K562 (cell line): Measurements from ENCODE around the gene HOGA1. TPM values are rescaled to one million over a fixed set of nuclear protein-coding genes. Genes with fewer than 3 reads are reported as not detected.
A peak's percentile ranks its signal among the peaks of the same experiment; 100 is the strongest.

Experiments
- GTF2A2 ChIP-seq: IDR thresholded peaks from 2 replicates; pipeline ENCODE4 v1.6.1; 2016; ENCODE audit warnings: mild to moderate bottlenecking, missing genetic modification characterization, missing compliant biosample characterization
- HDAC1 ChIP-seq, 2 experiments: fragments of 450-650 bp; IDR thresholded peaks; 2 replicates each; pipeline ENCODE4 v1.6.1; 2016 to 2017; ENCODE audit warnings: inconsistent platforms in 1 of 2, mild to moderate bottlenecking in 1 of 2, moderate library complexity in 1 of 2
- MAFG ChIP-seq: fragments of 450-650 bp; conservative IDR thresholded peaks from 2 replicates; pipeline ENCODE4 v1.6.1; 2016; ENCODE audit warnings: missing genetic modification characterization, missing compliant biosample characterization
- MCM5 ChIP-seq: fragments of 450-650 bp; IDR thresholded peaks from 2 replicates; pipeline ENCODE4 v1.6.1; 2016; ENCODE audit warnings: low read depth
- SMAD4 ChIP-seq: fragments of 250-450 bp; sonication (Bioruptor Pico); conservative IDR thresholded peaks from 2 replicates; pipeline ENCODE4 v1.8.0; 2021; ENCODE audit warnings: inconsistent platforms, mild to moderate bottlenecking, moderate library complexity
- TEAD1 ChIP-seq, 2 experiments: fragments of 450-650 bp in 1 of 2; sonication (generic) in 1 of 2; formaldehyde crosslinking; IDR thresholded peaks; 2 replicates each; pipeline versions ENCODE4 v1.4.0 to v1.8.0; 2020 to 2022; ENCODE audit warnings: mild to moderate bottlenecking in 2 of 2, missing genetic modification reagents in 1 of 2
- TEAD4 ChIP-seq, 2 experiments: sonication (generic) in 1 of 2; formaldehyde crosslinking in 1 of 2; IDR thresholded peaks; 2 replicates each; pipeline versions ENCODE4 v1.6.1 to v1.8.0; 2012 to 2022; ENCODE audit warnings: borderline replicate concordance in 1 of 2, inconsistent platforms in 1 of 2, low read length in 1 of 2, mild to moderate bottlenecking in 1 of 2, missing genetic modification reagents in 1 of 2
- ZBTB17 ChIP-seq: fragments of 450-650 bp; formaldehyde crosslinking; IDR thresholded peaks from 2 replicates; pipeline ENCODE4 v1.4.0; 2020; ENCODE audit warnings: mild to moderate bottlenecking
- ZNF174 ChIP-seq: fragments of 250-450 bp; sonication (Bioruptor Pico); IDR thresholded peaks from 2 replicates; pipeline ENCODE4 v1.4.0; 2020; ENCODE audit warnings: mild to moderate bottlenecking
- ZNF77 ChIP-seq: fragments of 250-450 bp; sonication (Bioruptor Pico); IDR thresholded peaks from 2 replicates; pipeline ENCODE4 v1.5.0; 2020
- ZNF830 ChIP-seq: fragments of 250-450 bp; sonication (Bioruptor Pico); IDR thresholded peaks from 2 replicates; pipeline ENCODE4 v1.5.0; 2021; ENCODE audit warnings: mild to moderate bottlenecking
- polyA plus RNA-seq, 8 experiments: library from polyadenylated mRNA; depleted of rRNA in 4 of 8; stranded (reverse) in 5 of 8; unstranded in 3 of 8; fragments of >200 nt; fragmentation: Nextera tagmentation in 2 of 8; fragmentation: Illumina TruSeq in 1 of 8; extraction: Ambion mirVana in 2 of 8; extraction: Trizol in 1 of 8; gene quantifications; 2 replicates each; pipeline versions ENCODE4 v1.2.1 to v1.2.3, GENCODE V29; 2011 to 2014; ENCODE audit warnings: inconsistent platforms in 1 of 8, missing spikeins in 1 of 8
- total RNA-seq, 7 experiments: library from RNA; depleted of rRNA in 6 of 7; stranded (reverse); fragments of >200 nt in 6 of 7; fragmentation: Illumina TruSeq in 2 of 7; extraction: Trizol in 2 of 7; gene quantifications; 2 replicates each; pipeline versions ENCODE4 v1.2.1 to v1.2.3, GENCODE V29; 2011 to 2021; ENCODE audit warnings: low replicate concordance in 1 of 7
- TF ChIP-seq, protein P1 (sequence below): fragments of 450-650 bp; IDR thresholded peaks from 2 replicates; pipeline ENCODE4 v1.6.1; 2016; ENCODE audit warnings: borderline replicate concordance
- TF ChIP-seq, protein P2 (sequence below), 3 experiments: fragments of 200-800 bp in 1 of 3; sonication (Bioruptor generic) in 1 of 3; sonication (generic) in 1 of 3; formaldehyde crosslinking in 1 of 3; IDR thresholded peaks; 2 replicates each; pipeline versions ENCODE4 v1.6.1 to v1.8.0; 2016 to 2022; ENCODE audit warnings: mild to moderate bottlenecking in 2 of 3, missing compliant biosample characterization in 2 of 3, missing genetic modification characterization in 2 of 3, missing genetic modification reagents in 1 of 3
- TF ChIP-seq, protein P3 (sequence below): sonication (generic); formaldehyde crosslinking; IDR thresholded peaks from 2 replicates; pipeline ENCODE4 v1.9.0; 2022; ENCODE audit warnings: mild to moderate bottlenecking, missing genetic modification reagents
- TF ChIP-seq, protein P4 (sequence below), 2 experiments: fragments of 250-450 bp in 1 of 2; fragments of 450-650 bp in 1 of 2; sonication (Bioruptor Pico) in 1 of 2; IDR thresholded peaks; 2 replicates each; pipeline versions ENCODE4 v1.6.1 to v1.8.0; 2016 to 2021; ENCODE audit warnings: mild to moderate bottlenecking in 2 of 2, moderate library complexity in 2 of 2, missing compliant biosample characterization in 1 of 2, missing genetic modification characterization in 1 of 2
- TF ChIP-seq, protein P5 (sequence below): fragments of 250-450 bp; sonication (Bioruptor Pico); IDR thresholded peaks from 2 replicates; pipeline ENCODE4 v1.4.0; 2020
- TF ChIP-seq, protein P6 (sequence below), 2 experiments: fragments of 450-650 bp in 1 of 2; IDR thresholded peaks; 2 replicates each; pipeline ENCODE4 v1.6.1; 2011 to 2017; ENCODE audit warnings: low read depth in 2 of 2, antibody characterized with exemption in 1 of 2, borderline replicate concordance in 1 of 2, low read length in 1 of 2, mild to moderate bottlenecking in 1 of 2, mixed read lengths in 1 of 2; ENCODE audit not compliant: control insufficient read depth in 1 of 2

Gene HOGA1
- total and polyA plus RNA-seq, 9 of the 15 experiments (the other 6 are each of a cell fraction or from before 2014, with no cell fraction given) = not detected

DNA sequence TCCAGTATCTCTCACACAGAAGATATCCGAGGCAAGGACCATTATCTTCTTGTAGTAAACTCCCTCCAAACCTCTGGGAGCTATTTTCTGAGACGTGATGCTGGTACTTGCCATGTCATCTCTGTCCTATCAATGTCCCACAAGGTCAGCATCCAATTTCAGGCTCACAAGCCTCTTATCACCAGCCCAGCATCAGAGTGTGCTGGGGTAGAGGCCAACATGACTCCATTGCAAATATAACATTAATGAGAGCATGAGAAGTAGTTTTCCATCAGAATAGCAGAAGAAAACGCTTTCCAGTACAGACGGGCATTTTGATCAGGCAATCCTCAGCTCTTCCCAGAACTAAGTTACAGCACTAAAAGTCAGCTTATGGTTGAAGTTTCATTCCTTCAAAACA, 43.5 kb downstream of the HOGA1 start (continued):
- TF ChIP-seq, protein P1, sequence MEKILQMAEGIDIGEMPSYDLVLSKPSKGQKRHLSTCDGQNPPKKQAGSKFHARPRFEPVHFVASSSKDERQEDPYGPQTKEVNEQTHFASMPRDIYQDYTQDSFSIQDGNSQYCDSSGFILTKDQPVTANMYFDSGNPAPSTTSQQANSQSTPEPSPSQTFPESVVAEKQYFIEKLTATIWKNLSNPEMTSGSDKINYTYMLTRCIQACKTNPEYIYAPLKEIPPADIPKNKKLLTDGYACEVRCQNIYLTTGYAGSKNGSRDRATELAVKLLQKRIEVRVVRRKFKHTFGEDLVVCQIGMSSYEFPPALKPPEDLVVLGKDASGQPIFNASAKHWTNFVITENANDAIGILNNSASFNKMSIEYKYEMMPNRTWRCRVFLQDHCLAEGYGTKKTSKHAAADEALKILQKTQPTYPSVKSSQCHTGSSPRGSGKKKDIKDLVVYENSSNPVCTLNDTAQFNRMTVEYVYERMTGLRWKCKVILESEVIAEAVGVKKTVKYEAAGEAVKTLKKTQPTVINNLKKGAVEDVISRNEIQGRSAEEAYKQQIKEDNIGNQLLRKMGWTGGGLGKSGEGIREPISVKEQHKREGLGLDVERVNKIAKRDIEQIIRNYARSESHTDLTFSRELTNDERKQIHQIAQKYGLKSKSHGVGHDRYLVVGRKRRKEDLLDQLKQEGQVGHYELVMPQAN = no peak
- TF ChIP-seq HDAC1 (IDR thresholded peaks at IDR 0.05) (0 out of 4 replicates have a peak, but pooled peaks of 1 of the 2 experiments have one; percentile 41), TEAD4 (IDR thresholded peaks at IDR 0.05; ENCODE audit: low read length) (no peak), TEAD4 (CRISPR knock-in tag; IDR thresholded peaks at IDR 0.05; ENCODE audit: borderline replicate concordance) (no peak), MAFG (peak; percentile 69), ZNF830 (CRISPR knock-in tag) (no peak), ZBTB17 (CRISPR knock-in tag) (peak; percentile 64; the same call in 1 of the 2 replicates), TEAD1 (CRISPR knock-in tag; IDR thresholded peaks at IDR 0.05) (peak in 1 of 2 experiments; percentile 73; a peak in 2 of 4 replicates), MCM5 (no peak), ZNF174 (CRISPR knock-in tag) (no peak), SMAD4 (CRISPR knock-in tag) (peak; percentile 50; the same call in 1 of the 2 replicates), ZNF77 (CRISPR knock-in tag) (no peak), GTF2A2 (no peak)
- TF ChIP-seq, protein P2, sequence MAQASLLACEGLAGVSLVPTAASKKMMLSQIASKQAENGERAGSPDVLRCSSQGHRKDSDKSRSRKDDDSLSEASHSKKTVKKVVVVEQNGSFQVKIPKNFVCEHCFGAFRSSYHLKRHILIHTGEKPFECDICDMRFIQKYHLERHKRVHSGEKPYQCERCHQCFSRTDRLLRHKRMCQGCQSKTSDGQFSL (CRISPR knock-in tag; IDR thresholded peaks at IDR 0.05) = no peak
- TF ChIP-seq, protein P2 (tag; IDR thresholded peaks at IDR 0.05) = 0 out of 4 replicates have a peak, but pooled peaks of 1 of the 2 experiments have one; percentile 25
- TF ChIP-seq, protein P3, sequence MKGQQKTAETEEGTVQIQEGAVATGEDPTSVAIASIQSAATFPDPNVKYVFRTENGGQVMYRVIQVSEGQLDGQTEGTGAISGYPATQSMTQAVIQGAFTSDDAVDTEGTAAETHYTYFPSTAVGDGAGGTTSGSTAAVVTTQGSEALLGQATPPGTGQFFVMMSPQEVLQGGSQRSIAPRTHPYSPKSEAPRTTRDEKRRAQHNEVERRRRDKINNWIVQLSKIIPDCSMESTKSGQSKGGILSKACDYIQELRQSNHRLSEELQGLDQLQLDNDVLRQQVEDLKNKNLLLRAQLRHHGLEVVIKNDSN = no peak
- TF ChIP-seq, protein P4, sequence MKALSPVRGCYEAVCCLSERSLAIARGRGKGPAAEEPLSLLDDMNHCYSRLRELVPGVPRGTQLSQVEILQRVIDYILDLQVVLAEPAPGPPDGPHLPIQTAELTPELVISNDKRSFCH (CRISPR knock-in tag; IDR thresholded peaks at IDR 0.05) = no peak
- TF ChIP-seq, protein P4 (tag; IDR thresholded peaks at IDR 0.05) = no peak
- TF ChIP-seq, protein P5, sequence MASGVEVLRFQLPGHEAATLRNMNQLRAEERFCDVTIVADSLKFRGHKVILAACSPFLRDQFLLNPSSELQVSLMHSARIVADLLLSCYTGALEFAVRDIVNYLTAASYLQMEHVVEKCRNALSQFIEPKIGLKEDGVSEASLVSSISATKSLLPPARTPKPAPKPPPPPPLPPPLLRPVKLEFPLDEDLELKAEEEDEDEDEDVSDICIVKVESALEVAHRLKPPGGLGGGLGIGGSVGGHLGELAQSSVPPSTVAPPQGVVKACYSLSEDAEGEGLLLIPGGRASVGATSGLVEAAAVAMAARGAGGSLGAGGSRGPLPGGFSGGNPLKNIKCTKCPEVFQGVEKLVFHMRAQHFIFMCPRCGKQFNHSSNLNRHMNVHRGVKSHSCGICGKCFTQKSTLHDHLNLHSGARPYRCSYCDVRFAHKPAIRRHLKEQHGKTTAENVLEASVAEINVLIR (CRISPR knock-in tag) = peak; percentile 49; the same call in 1 of the 2 replicates
- TF ChIP-seq, protein P6, sequence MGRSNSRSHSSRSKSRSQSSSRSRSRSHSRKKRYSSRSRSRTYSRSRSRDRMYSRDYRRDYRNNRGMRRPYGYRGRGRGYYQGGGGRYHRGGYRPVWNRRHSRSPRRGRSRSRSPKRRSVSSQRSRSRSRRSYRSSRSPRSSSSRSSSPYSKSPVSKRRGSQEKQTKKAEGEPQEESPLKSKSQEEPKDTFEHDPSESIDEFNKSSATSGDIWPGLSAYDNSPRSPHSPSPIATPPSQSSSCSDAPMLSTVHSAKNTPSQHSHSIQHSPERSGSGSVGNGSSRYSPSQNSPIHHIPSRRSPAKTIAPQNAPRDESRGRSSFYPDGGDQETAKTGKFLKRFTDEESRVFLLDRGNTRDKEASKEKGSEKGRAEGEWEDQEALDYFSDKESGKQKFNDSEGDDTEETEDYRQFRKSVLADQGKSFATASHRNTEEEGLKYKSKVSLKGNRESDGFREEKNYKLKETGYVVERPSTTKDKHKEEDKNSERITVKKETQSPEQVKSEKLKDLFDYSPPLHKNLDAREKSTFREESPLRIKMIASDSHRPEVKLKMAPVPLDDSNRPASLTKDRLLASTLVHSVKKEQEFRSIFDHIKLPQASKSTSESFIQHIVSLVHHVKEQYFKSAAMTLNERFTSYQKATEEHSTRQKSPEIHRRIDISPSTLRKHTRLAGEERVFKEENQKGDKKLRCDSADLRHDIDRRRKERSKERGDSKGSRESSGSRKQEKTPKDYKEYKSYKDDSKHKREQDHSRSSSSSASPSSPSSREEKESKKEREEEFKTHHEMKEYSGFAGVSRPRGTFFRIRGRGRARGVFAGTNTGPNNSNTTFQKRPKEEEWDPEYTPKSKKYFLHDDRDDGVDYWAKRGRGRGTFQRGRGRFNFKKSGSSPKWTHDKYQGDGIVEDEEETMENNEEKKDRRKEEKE (IDR thresholded peaks at IDR 0.05; ENCODE audit: borderline replicate concordance in 1 of 2, control insufficient read depth in 1 of 2, low read depth in 2 of 2, low read length in 1 of 2) = no peak
